LNCAP (cell line): Measurements from ENCODE around the gene TBX5.

Experiments used
- CTCF ChIP-seq: fragments of 450-650 bp; IDR thresholded peaks from 2 replicates; pipeline ENCODE4 v1.5.1; 2017; ENCODE audit warnings: mild to moderate bottlenecking

Gene TBX5

GRCh38 chr12:114340231-114340630 is 65.7 kb downstream of the TBX5 start:
- TF ChIP-seq CTCF = no peak

- no peak for TF ChIP-seq CTCF
Observed at GRCh38 chr12:114339626-114340025, 66.3 kb downstream of the TBX5 start.

GRCh38 chr12:114335607-114336006 is 70.3 kb downstream of the TBX5 start:
- no peak for TF ChIP-seq CTCF

GRCh38 chr12:114334395-114334794 is 71.5 kb downstream of the TBX5 start:
- no peak for TF ChIP-seq CTCF

GRCh38 chr12:114328292-114328691 is 77.7 kb downstream of the TBX5 start:
- TF ChIP-seq CTCF = no peak

- TF ChIP-seq CTCF = no peak
Observed at GRCh38 chr12:114327765-114328164, 78.2 kb downstream of the TBX5 start.

GRCh38 chr12:114321524-114321923 is 84.4 kb downstream of the TBX5 start:
- no peak for TF ChIP-seq CTCF

- no peak for TF ChIP-seq CTCF
Observed at GRCh38 chr12:114320968-114321367, 85.0 kb downstream of the TBX5 start.
